Measurements from ENCODE around the gene MYL5. TPM values are rescaled to one million over a fixed set of nuclear protein-coding genes. Genes with fewer than 3 reads are reported as not detected.

MYL5 gene
- total RNA-seq, 4 donors from 2014 or later: 82.8 to 135 (median 95.2) TPM

GRCh38 chr4:646460-646859 lies 27.9 kb upstream of the MYL5 start:
- DNase-seq: no peak
- peaks cover 0 to 5% of the 10 kb centered on the region in 2 donors for H3K27me3 ChIP-seq
- H3K4me3 ChIP-seq: no peak overlapping the region
- H3K36me3 ChIP-seq: no peaks in the 10 kb centered on the region
- no peaks in the 10 kb centered on the region for H3K4me1 ChIP-seq
- H3K9me3 ChIP-seq: peaks cover 0 to 3% (median 0%) of the 10 kb centered on the region in 4 donors
- H3K27ac ChIP-seq: no peak overlapping the region
- TF ChIP-seq CTCF (IDR thresholded peaks at IDR 0.05) (no peak), POLR2A (IDR thresholded peaks at IDR 0.05) (no peak)

DNA sequence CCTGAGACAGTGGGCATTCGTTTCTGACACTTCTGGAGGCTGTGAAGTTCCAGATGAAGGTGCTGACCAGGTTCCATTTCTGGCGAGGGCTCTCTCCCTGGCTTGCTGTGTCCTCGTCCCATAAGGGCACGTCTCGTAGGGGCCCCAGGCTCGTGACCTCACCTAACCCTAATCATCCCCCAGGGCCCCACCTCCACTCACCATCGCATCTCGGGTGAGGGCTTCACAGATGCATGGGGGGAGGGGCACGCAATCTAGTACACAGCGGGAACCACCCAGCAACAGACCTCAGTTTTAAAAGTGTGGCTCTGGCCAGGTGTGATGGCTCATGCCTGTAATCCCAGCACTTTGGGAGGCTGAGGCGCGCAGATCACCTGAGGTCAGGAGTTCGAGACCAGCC lies 26.9 kb upstream of the MYL5 start:
- Histone ChIP-seq H3K36me3 (no peaks in the 10 kb centered on the region), H3K27me3 (peaks cover 0 to 5% of the 10 kb centered on the region in 2 donors), H3K27ac (no peak overlapping the region), H3K4me1 (no peaks in the 10 kb centered on the region), H3K4me3 (no peak overlapping the region), H3K9me3 (no peaks in the 10 kb centered on the region)
- DNase-seq: no peak
- TF ChIP-seq POLR2A (IDR thresholded peaks at IDR 0.05) (no peak), CTCF (IDR thresholded peaks at IDR 0.05) (no peak)

GRCh38 chr4:648579-649292 lies 25.6 kb upstream of the MYL5 start:
- Histone ChIP-seq H3K9me3 (no peaks in the 10 kb centered on the region), H3K36me3 (no peaks in the 10 kb centered on the region), H3K4me1 (no peaks in the 10 kb centered on the region), H3K4me3 (no peak overlapping the region), H3K27ac (no peak overlapping the region), H3K27me3 (peaks cover 0 to 5% of the 10 kb centered on the region in 2 donors)
- no peak for DNase-seq
- TF ChIP-seq CTCF (IDR thresholded peaks at IDR 0.05): no peak
- no peak for TF ChIP-seq POLR2A (IDR thresholded peaks at IDR 0.05)

DNA sequence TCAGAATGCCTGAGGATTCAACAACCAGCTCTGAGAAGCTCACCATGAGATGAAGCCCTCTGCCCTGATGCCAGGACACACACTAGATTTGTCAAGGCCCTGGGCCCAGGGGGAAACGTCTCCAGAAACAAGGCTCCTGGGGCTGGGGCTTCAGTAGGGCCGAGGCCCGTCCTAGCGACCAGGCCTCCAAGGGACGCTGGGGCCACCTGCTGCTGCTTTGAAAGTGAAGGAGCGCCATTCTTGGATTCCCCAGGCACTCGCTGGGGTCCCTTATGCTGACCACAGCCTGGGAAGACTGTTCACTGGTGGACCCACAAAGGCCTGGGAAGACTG lies 25.1 kb upstream of the MYL5 start:
- H3K4me3 ChIP-seq: no peak overlapping the region
- no peaks in the 10 kb centered on the region for H3K9me3 ChIP-seq
- H3K27ac ChIP-seq: no peak overlapping the region
- no peak for TF ChIP-seq POLR2A (IDR thresholded peaks at IDR 0.05)
- no peak for TF ChIP-seq CTCF (IDR thresholded peaks at IDR 0.05)
- DNase-seq: no peak
- H3K36me3 ChIP-seq: no peaks in the 10 kb centered on the region
- no peaks in the 10 kb centered on the region for H3K4me1 ChIP-seq
- H3K27me3 ChIP-seq: peaks cover 0 to 5% of the 10 kb centered on the region in 2 donors

- peaks cover 0 to 5% of the 10 kb centered on the region in 2 donors for H3K27me3 ChIP-seq
- no peak overlapping the region for H3K4me3 ChIP-seq
- no peaks in the 10 kb centered on the region for H3K4me1 ChIP-seq
- no peaks in the 10 kb centered on the region for H3K9me3 ChIP-seq
- H3K36me3 ChIP-seq: no peaks in the 10 kb centered on the region
- TF ChIP-seq CTCF (IDR thresholded peaks at IDR 0.05) (no peak), POLR2A (IDR thresholded peaks at IDR 0.05) (no peak)
- H3K27ac ChIP-seq: no peak overlapping the region
- DNase-seq: no peak
Measured at GRCh38 chr4:649751-650310, 24.5 kb upstream of the MYL5 start.
